Measurements from ENCODE around the gene MINDY1. TPM values are rescaled to one million over a fixed set of nuclear protein-coding genes. Genes with fewer than 3 reads are reported as not detected.

MINDY1 gene
- total and polyA plus RNA-seq, 4 donors, result 7.8 to 31.0 (median 16.7) TPM

DNA sequence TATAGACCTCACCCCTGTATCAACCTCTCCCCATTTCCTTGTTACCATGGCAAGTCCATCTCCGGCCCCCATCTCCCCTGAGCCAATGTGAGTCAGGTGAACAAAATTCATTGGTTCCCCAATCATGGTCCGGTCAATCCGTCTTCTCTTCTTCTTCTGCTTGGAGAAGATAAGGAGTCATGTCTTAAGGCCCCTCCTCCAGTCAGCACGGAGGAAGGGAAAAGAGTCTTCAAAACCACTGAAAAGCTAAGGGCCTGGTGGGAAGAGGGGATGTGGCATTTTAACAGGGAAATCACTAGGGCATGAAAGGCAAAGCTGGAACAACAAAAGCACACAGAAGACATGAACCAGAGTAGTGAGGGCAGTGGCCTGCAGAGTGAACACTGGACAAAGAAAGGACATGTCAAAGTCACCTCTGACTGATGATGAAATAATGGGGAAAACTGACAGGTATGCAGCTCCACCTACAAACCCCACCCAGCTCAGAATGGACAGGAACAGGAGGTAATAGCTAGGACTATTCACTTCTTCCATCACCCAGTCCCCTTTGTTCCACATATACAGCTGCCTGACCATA lies 48.4 kb upstream of the MINDY1 start:
- H3K27ac ChIP-seq (ENCODE audit: low read depth in 1 of 2, low read length in 1 of 2), result peak overlapping the region in 1 of 2 donors; percentile 1
- DNase-seq, result no peak
- H3K4me3 ChIP-seq, result no peak overlapping the region
- WGBS, 2 donors, result 86 to 90% methylated on average over 4 of the region's 4 CpGs
- ATAC-seq (ENCODE audit: insufficient read depth, low FRiP score), result no peak
- H3K27me3 ChIP-seq (ENCODE audit: control insufficient read depth in 3 of 3, insufficient read depth in 3 of 3, low read length in 2 of 3), result no peaks in the 10 kb centered on the region
- H3K9ac ChIP-seq (ENCODE audit: insufficient read depth in 1 of 2, low read length in 2 of 2), result no peak overlapping the region
- peaks cover 11 to 21% (median 15%) of the 10 kb centered on the region in 5 donors for H3K4me1 ChIP-seq (ENCODE audit: control insufficient read depth in 5 of 5, insufficient read depth in 5 of 5, low read length in 5 of 5)
- no peaks in the 10 kb centered on the region for H3K9me3 ChIP-seq (ENCODE audit: control insufficient read depth in 4 of 4, insufficient read depth in 3 of 4, low read length in 3 of 4)
- H3K36me3 ChIP-seq (ENCODE audit: control insufficient read depth in 4 of 4, insufficient read depth in 4 of 4, low read length in 4 of 4), result peaks cover 35 to 44% (median 40%) of the 10 kb centered on the region in 4 donors
- TF ChIP-seq CTCF (IDR thresholded peaks at IDR 0.05; ENCODE audit: control extremely low read depth, extremely low read depth), result no peak

DNA sequence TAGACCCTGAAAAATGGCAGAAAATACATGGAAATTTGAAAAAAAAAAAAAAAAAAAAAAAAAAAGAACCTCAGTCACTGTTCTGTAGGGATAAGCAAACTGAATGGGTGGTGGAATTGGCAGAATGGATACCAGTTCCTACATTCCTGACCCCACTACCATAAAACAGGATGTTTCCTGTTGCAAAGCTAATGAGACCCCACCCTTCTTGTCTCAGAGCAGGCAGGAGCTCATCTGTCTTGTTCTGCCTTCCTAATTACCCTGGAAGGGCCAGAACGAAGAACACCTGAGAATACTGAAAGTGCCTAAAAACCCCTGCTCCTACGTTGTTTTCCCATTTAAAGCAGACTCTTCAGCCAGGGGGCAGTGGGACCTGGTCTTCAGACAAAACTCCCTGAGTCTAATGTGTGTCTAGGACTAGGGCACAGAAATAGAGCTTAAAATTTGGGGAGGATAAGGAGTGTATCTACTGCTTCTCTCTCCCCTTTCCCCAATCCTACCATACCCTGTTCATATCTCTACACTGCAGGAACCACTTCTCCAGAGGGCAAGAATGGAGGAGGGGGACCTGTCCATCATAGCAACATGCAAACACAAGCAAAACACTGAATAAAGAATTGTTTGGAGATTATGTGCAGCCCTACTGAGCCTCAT lies 44.8 kb upstream of the MINDY1 start:
- Histone ChIP-seq H3K4me3 (no peak overlapping the region), H3K36me3 (ENCODE audit: control insufficient read depth in 4 of 4, insufficient read depth in 4 of 4, low read length in 4 of 4) (peaks cover 35 to 41% (median 38%) of the 10 kb centered on the region in 4 donors), H3K27ac (ENCODE audit: low read depth in 1 of 2, low read length in 1 of 2) (no peak overlapping the region), H3K4me1 (ENCODE audit: control insufficient read depth in 5 of 5, insufficient read depth in 5 of 5, low read length in 5 of 5) (peaks cover under 1 to 17% (median 7%) of the 10 kb centered on the region in 5 donors), H3K27me3 (ENCODE audit: control insufficient read depth in 3 of 3, insufficient read depth in 3 of 3, low read length in 2 of 3) (no peaks in the 10 kb centered on the region), H3K9ac (ENCODE audit: insufficient read depth in 1 of 2, low read length in 2 of 2) (no peak overlapping the region), H3K9me3 (ENCODE audit: control insufficient read depth in 4 of 4, insufficient read depth in 3 of 4, low read length in 3 of 4) (no peaks in the 10 kb centered on the region)
- 85 to 89% methylated on average over 2 of the region's 2 CpGs for WGBS, 2 donors
- DNase-seq (no peak), ATAC-seq (ENCODE audit: insufficient read depth, low FRiP score) (no peak)
- no peak for TF ChIP-seq CTCF (IDR thresholded peaks at IDR 0.05; ENCODE audit: control extremely low read depth, extremely low read depth)

- Histone ChIP-seq H3K9me3 (ENCODE audit: control insufficient read depth in 4 of 4, insufficient read depth in 3 of 4, low read length in 3 of 4) (no peaks in the 10 kb centered on the region), H3K4me3 (no peak overlapping the region), H3K9ac (ENCODE audit: insufficient read depth in 1 of 2, low read length in 2 of 2) (no peak overlapping the region), H3K4me1 (ENCODE audit: control insufficient read depth in 5 of 5, insufficient read depth in 5 of 5, low read length in 5 of 5) (peaks cover 0 to 9% (median 4%) of the 10 kb centered on the region in 5 donors), H3K27me3 (ENCODE audit: control insufficient read depth in 3 of 3, insufficient read depth in 3 of 3, low read length in 2 of 3) (no peaks in the 10 kb centered on the region), H3K27ac (ENCODE audit: low read depth in 1 of 2, low read length in 1 of 2) (no peak overlapping the region), H3K36me3 (ENCODE audit: control insufficient read depth in 4 of 4, insufficient read depth in 4 of 4, low read length in 4 of 4) (peaks cover 23 to 30% (median 28%) of the 10 kb centered on the region in 4 donors)
- 89% methylated on average over 2 of the region's 2 CpGs for WGBS, 2 donors
- no peak for DNase-seq
- no peak for TF ChIP-seq CTCF (IDR thresholded peaks at IDR 0.05; ENCODE audit: control extremely low read depth, extremely low read depth)
- no peak for ATAC-seq (ENCODE audit: insufficient read depth, low FRiP score)
These were observed 43.5 kb upstream of the MINDY1 start for GRCh38 chr1:151050051-151050688.

Data from lung (tissue), 12 donors.